GM12873 (cell line): Measurements from ENCODE around the gene EFNB1.

ENCODE experiments used
- TF ChIP-seq, protein P1 (sequence below): IDR thresholded peaks from 2 replicates; pipeline ENCODE4 v1.5.1; 2012; ENCODE audit warnings: low read depth, mild to moderate bottlenecking, moderate library complexity, low read length, control low read depth; ENCODE audit not compliant: insufficient read depth; ENCODE audit errors: missing control alignments

EFNB1 gene

DNA sequence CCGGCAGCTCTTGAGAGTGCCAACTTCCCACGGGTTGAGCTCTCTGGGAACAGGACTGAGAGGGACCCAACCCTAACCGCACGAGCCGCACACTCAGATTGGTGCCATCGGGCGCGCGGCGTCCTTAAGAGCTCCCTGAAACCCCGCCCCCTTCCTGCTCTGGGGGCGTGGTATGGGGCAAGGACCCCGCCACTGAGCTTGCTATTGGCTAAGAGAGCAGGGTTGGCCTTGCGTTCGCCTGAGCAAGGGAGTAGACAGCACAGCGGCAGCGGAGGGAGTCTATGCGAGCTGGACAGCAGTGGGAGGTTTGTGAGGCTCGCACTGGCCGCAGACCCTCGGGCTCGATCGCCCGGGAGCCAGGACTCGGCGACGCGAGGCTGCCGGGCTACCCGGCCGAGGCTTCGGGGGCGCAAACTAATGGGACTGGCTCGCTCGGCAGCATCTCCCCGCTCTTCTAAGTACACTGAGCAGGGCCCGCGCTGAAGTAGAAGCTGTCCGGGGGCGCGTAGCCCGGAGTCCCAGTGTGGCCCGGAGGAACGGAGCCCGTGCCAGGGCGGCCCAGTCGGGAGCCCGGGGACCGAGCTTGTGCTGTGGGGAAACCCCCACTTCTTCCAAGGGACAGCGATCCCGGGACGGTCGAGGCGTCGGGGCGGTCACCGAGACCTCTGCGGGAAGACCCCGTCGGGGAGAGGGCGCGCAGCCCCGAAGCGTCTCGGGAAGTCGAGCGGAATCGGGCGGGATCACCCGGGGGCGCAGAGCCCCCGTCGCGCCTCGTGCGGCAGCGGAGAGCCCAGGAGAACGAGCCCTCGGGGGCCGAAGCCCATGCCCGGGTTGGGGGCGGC is at the start of gene EFNB1:
EFNB1 (plus strand) TSS at position 282 of the 842 bp plus-strand sequence. CDS start 756 bp downstream, outside the sequence.
- TF ChIP-seq, protein P1, sequence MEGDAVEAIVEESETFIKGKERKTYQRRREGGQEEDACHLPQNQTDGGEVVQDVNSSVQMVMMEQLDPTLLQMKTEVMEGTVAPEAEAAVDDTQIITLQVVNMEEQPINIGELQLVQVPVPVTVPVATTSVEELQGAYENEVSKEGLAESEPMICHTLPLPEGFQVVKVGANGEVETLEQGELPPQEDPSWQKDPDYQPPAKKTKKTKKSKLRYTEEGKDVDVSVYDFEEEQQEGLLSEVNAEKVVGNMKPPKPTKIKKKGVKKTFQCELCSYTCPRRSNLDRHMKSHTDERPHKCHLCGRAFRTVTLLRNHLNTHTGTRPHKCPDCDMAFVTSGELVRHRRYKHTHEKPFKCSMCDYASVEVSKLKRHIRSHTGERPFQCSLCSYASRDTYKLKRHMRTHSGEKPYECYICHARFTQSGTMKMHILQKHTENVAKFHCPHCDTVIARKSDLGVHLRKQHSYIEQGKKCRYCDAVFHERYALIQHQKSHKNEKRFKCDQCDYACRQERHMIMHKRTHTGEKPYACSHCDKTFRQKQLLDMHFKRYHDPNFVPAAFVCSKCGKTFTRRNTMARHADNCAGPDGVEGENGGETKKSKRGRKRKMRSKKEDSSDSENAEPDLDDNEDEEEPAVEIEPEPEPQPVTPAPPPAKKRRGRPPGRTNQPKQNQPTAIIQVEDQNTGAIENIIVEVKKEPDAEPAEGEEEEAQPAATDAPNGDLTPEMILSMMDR: no peak

DNA sequence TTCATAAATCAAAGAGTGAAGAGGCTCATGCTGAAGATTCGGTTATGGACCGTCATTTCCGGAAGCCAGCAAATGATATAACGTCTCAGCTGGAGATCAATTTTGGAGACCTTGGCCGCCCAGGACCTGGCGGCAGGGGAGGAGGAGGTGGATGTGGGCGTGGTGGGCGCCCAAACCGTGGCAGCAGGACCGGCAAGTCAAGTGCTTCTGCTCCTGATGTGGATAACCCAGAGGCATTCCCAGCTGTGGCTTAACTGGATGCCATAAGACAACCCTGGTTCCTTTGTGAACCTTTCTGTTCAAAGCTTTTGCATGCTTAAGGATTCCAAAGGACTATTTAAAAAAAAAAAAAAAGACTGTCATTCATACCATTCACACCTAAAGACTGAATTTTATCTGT is 44.0 kb upstream of the EFNB1 start:
- TF ChIP-seq, protein P1: no peak

DNA sequence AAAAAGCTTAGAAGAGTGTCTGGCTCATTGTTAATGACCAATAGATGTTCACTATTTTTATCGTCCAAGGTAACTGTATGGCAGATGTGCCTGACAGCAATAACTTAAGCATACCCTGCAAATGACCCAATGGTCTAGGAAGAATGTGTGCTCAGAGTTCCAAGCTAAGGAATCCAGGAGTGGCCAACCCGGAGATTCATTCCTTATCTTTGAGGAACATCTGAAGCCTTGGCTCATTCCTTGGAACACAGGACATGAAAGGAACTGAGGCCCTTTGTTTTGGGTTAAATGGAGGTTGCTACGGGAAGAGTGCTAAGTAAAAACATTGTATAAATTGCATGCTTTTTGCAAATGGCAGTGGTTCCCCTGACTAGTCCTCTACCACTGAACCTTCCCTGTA is 38.9 kb upstream of the EFNB1 start:
- TF ChIP-seq, protein P1: no peak

DNA sequence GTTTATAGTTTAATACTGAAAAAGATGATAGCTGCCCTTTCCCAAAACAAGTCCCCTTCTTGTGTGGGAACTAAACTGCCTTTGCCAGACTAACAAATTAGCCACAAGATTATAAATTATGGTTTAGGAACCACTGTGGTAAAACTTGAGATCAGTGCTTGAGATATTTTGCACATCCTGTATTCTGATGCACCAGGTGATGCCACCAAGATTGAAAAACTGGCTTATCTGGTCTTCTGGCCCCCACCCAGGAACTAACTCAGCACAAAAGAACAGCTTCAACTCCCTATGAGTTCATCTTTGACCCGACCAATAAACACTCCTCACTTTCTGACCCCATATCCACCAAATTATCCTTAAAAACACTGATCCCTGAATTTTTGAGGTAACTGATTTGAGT is 36.7 kb upstream of the EFNB1 start:
- TF ChIP-seq, protein P1: no peak

DNA sequence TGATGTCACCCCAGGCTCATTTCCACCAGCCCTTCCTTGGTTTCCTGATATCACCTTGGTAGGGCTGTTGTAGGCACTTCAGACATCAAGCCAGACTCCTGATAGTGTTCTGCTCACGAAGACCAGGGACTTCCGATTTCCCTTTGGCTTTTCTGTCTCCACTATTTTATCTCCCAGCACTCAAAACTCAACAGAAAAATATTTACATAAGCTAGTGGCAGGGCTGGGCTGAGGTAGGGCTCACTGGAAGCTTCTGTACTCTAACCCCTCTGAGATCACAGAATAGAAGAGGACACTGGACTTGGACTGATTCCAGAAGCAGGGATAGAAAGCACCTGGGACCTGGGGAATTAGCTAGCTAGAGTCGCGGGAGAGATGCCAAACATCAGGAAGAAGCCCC is 34.4 kb upstream of the EFNB1 start:
- TF ChIP-seq, protein P1: no peak

DNA sequence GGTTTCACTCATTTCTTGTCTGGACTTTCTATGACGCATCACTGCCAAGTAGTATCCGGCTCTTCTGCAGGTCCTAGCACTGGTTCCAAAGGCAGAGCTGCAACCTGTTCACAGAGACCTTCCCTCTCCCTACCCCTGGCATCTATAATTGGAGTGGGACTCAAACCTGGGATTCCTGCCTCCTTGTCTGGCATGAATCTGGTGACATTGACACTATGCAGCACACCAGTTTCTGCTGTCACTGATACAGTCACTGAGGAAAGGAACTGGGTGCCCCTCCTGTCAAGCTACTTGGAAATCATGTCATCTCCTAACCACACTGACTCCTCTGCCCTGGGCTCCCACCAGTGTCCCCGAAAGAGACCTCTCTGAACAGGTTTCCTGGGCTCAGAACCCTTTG is 33.1 kb upstream of the EFNB1 start:
- TF ChIP-seq, protein P1: no peak

DNA sequence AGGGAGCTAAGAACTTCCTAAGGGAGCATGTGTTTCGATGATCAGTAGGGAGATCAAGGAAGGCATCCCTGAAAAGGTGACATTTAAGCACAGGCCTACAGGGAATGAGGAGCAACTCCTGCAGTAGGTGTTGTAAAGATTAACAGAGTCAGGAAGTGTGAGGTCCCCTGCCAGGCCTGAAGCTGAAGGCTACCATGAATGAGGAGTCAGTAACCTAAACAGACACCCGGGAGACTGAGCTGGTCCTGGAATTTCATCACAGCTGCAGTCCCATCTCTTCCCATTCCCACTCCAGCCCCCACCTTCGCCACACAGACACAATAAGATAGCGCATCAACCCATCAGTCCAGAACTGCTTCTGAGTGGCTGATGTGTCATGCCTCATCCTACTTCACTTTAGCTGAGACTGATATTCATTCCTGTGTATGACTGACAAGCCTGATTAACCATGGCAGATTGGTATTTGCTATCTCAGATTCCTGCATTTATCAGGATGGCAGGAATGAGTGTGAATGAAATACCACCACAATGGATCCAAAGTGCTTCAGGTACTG is 27.0 kb upstream of the EFNB1 start:
- TF ChIP-seq, protein P1: no peak
